Measurements from ENCODE around the gene KLHL33. TPM values are rescaled to one million over a fixed set of nuclear protein-coding genes. Genes with fewer than 3 reads are reported as not detected.
A peak's percentile ranks its signal among the peaks of the same experiment; 100 is the strongest.

KLHL33 gene
- total and polyA plus RNA-seq, 2 donors (not counting 3 experiments of a cell fraction or from before 2014, with no cell fraction given) = not detected

DNA sequence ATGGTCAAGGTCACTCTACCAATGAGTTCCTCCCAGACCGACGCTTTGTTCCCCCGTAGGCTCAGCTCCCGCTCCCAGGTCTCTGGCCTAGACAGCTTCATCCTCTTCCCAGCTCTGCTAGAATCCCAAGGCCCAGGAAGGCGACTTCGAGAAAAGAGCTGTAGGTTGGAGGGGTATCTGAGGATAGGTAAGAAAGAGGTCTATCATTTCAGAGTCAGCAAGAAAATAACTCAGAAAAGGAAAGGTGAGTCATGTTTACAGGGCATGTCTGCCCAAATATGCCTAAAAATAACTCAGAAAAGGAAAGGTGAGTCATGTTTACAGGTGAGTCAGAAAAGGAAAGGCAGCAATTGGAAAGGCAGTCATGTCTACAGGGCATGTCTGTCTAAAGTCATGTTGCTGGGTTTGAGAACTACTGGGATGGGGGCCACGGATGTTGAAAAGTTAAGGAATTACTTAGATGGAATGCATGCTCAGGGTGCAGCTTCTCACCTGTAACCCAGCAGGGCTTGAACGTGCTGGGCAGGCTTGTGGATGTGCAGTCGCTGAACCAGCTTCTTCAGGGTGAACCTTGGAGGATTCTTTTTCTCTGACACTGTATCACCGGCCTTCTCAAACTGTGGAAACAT, 34.9 kb downstream of the KLHL33 start:
- no peak overlapping the region for H3K4me3 ChIP-seq (replicated peaks in 1 of 3; ENCODE audit: insufficient read depth in 1 of 3, low read depth in 1 of 3, low read length in 3 of 3)
- no peak overlapping the region for H3K9ac ChIP-seq (replicated peaks; ENCODE audit: extremely low read depth, insufficient read depth, low read length)
- no peak overlapping the region for H2AFZ ChIP-seq (ENCODE audit: low read depth, low read length)
- no peaks in the 10 kb centered on the region for H3K79me2 ChIP-seq (ENCODE audit: control insufficient read depth, insufficient read depth, low read length)
- intact Hi-C loops (cut with micrococcal nuclease) (no loop called here), dilution Hi-C loops (cut with MboI; ENCODE audit: extremely low pct_ligation_motif_present, low sequenced_read_pairs) (no loop called here)
- POLR2A ChIA-PET = no interaction called here
- no peaks in the 10 kb centered on the region for H4K20me1 ChIP-seq (replicated peaks; ENCODE audit: control insufficient read depth, extremely low read depth, insufficient read depth, low read length)
- DNase-seq (ENCODE audit: low read depth, low spot score) = peak; percentile 56
- no peaks in the 10 kb centered on the region for H3K9me3 ChIP-seq (replicated peaks; ENCODE audit: control insufficient read depth, insufficient read depth, low read length)
- H3K27ac ChIP-seq (ENCODE audit: insufficient read depth, low read depth, low read length) = peak overlapping the region; percentile 49
- CTCF ChIA-PET = interaction anchor here (0.6 to 1.3 kb wide), 4 partner anchors 10 to 213 kb away, joined by 3 to 8 read pairs (median 3); no protein-coding TSS in a partner anchor
- H3K9me1 ChIP-seq (replicated peaks; ENCODE audit: control insufficient read depth, extremely low read depth, insufficient read depth, low read length) = no peaks in the 10 kb centered on the region
- H3K27me3 ChIP-seq (ENCODE audit: control insufficient read depth in 2 of 2, insufficient read depth in 2 of 2, low read length in 2 of 2) = no peaks in the 10 kb centered on the region
- H3K4me1 ChIP-seq (ENCODE audit: control insufficient read depth, extremely low read depth, insufficient read depth, low read length) = peaks cover 14% of the 10 kb centered on the region
- H3K4me2 ChIP-seq (ENCODE audit: insufficient read depth, low read length) = peak overlapping the region; percentile 14
- TF ChIP-seq, protein P1, sequence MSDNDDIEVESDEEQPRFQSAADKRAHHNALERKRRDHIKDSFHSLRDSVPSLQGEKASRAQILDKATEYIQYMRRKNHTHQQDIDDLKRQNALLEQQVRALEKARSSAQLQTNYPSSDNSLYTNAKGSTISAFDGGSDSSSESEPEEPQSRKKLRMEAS (IDR thresholded peaks at IDR 0.05; ENCODE audit: insufficient read depth, insufficient read length) = no peak
- TF ChIP-seq MYC (IDR thresholded peaks at IDR 0.05; ENCODE audit: low read depth, low read length) = no peak
- no peak for TF ChIP-seq POLR2A (IDR thresholded peaks at IDR 0.05; ENCODE audit: low read depth, low read length)
- peak; percentile 50 for TF ChIP-seq POLR2AphosphoS5 (IDR thresholded peaks at IDR 0.05; ENCODE audit: insufficient read depth, low read depth, low read length)
- peak; percentile 95 for TF ChIP-seq JUN (IDR thresholded peaks at IDR 0.05; ENCODE audit: borderline replicate concordance, insufficient read depth, insufficient read length, low read depth)
- TF ChIP-seq GATA2 (IDR thresholded peaks at IDR 0.05; ENCODE audit: insufficient read depth, insufficient read length, low read depth, low read length) = no peak
- TF ChIP-seq EZH2 (IDR thresholded peaks at IDR 0.05; ENCODE audit: borderline replicate concordance, low read depth, low read length, severe bottlenecking) = no peak
- TF ChIP-seq FOS (IDR thresholded peaks at IDR 0.05; ENCODE audit: borderline replicate concordance, insufficient read depth, low read length) = peak; percentile 97
- peaks cover 7 to 28% of the 10 kb centered on the region in 2 experiments for H3K36me3 ChIP-seq (ENCODE audit: control insufficient read depth in 2 of 2, extremely low read depth in 1 of 2, insufficient read depth in 2 of 2, low read length in 2 of 2)
- FAIRE-seq = peak; percentile 48
- BruUV-seq (replicated peaks) = TSS peak; percentile 96
